Hair follicular keratinocyte (primary cell): ENCODE results near the gene MACC1. TPM values are rescaled to one million over a fixed set of nuclear protein-coding genes. Genes with fewer than 3 reads are reported as not detected.

Source experiments
- total RNA-seq: library from RNA; depleted of rRNA; stranded (reverse); fragments of >200 nt; gene quantifications from 2 replicates; pipeline ENCODE4 v1.2.3, GENCODE V29; 2015

MACC1 gene
- total RNA-seq: 0.86 and 1.4 TPM in 2 replicates

DNA sequence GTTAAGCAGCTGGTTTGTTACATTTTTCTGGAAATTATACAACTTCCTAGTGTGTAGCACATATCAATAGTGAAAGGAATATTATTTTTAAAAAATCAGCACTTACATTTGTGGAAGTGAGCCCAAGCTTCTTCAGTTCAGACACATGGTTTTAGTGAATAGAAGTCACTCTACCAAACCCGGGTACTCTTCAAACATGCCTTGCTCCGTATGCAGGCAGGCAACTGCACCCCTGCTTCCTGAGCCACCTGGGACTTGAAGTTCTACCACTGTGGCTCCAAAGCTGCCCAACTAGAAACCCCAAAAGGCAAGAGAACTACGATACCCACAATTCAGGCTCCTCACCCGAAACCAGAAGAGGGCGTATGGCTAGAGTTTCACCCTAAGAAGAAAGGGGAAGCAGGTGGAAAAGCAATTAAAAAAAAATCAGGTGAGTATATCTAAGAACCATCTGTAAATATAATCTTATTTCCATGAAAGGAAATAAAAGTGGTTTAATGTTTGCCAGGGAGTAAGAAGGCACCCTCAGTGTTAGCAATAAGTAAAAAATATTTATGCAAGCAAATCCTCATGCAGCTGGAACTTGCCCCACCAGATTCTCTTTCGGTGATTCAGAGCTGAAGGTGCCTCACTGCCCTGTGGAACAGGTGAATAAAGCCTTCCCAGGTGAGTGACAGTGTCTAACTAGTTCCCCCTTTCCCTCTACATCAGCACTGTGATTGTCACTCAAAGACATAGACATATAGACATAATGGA, at the start of gene MACC1:
MACC1 (minus strand) TSS at position 192 of the 756 bp plus-strand sequence. CDS start 55,522 bp downstream, outside the sequence.

Other genes with a start within 250 kb of the MACC1 start
- 15.1 and 41.0 TPM in 2 replicates for gene ITGB8, start 113.5 kb upstream of the MACC1 start, total RNA-seq